ENCODE measurements around the gene WDR53.
"Not testable (repeated sequence)": the region's sequence is repeated elsewhere in the genome, so short reads cannot be mapped to it uniquely, and the experiment has no call there.

The WDR53 gene

DNA sequence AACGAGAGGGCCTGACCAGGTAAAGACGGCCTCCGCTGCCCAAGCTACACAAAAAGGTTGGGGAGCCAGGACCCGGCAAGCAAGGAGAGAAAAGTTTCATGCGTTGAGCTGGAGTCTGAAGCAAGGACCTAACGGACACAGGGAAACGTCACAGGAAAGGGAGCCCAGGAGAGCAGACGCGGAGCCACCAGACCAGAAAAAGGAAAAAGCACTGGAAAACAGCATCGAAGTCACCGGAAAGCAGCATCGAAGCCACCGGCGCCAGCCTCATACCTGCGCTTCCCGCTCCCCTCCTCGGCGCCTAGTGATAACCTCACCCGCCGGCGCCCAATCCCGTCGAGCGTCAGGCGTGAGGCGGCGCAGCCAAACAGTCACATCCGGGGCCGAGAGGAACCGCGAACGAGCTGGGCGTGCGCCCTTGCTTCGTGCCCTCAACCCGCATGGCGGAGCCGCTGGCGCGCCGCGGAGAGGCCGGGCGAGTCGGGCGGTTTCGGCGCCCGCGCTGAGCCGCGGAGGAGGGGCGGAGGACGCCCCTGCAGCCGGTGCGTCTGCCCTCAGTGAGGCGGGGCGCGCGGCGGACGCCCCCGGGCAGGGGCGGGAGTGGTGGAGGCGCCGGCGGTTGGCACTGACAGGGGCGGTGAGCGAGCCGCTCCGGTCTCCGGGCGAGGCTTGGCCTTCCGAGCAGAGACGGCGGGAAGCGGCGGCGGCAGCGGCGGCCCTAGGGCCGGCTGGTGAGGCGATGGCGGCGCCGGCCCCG lies at the start of gene WDR53, which contains the start of gene FBXO45:
Gene WDR53, minus strand, starts transcription at position 309 of the 757 bp plus-strand sequence. CDS start 7,079 bp downstream, outside the sequence.
Gene FBXO45, plus strand, starts transcription at position 415 of the 757 bp plus-strand sequence. Its CDS starts 325 bp downstream, at position 740.
- DNase-seq (ENCODE audit: low spot score in 2 of 2) (peak; percentile 92 to 96), ATAC-seq (peak; percentile 98)
- H3K4me3 Mint-ChIP-seq, result peak within 1 kb of the TSS; percentile 83
- H3K36me3 Mint-ChIP-seq, result peaks cover 51% of the 10 kb centered on the region
- peak within 1 kb of the TSS; percentile 91 for H3K27ac Mint-ChIP-seq
- no peaks in the 10 kb centered on the region for H3K9me3 Mint-ChIP-seq
- peaks cover 40% of the 10 kb centered on the region for H3K4me1 Mint-ChIP-seq

DNA sequence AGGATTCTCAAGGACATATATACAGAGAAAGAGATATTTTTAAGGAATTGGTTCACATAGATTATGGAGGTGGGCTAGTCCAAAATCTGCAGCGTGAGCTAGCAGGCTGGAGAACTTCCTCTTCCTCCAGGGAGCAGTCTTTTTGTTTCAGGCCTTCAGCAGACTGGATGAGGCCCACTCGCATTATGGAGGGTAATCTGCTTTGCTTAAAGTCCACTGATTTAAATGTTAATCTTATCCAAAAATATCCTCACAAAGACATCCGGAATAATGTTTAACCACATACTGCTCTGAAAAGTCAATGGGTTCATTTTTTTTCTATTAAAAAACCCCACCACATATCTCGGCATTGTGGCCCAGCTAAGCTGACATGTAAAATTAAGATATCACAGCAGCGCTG lies 48.9 kb upstream of the WDR53 start:
- no peak for DNase-seq (ENCODE audit: low spot score in 2 of 2)
- peaks cover 21% of the 10 kb centered on the region for H3K4me1 Mint-ChIP-seq
- no peak for ATAC-seq
- H3K27ac Mint-ChIP-seq, result no peak overlapping the region
- no peaks in the 10 kb centered on the region for H3K9me3 Mint-ChIP-seq
- H3K4me3 Mint-ChIP-seq, result no peak overlapping the region
- no peaks in the 10 kb centered on the region for H3K36me3 Mint-ChIP-seq

DNA sequence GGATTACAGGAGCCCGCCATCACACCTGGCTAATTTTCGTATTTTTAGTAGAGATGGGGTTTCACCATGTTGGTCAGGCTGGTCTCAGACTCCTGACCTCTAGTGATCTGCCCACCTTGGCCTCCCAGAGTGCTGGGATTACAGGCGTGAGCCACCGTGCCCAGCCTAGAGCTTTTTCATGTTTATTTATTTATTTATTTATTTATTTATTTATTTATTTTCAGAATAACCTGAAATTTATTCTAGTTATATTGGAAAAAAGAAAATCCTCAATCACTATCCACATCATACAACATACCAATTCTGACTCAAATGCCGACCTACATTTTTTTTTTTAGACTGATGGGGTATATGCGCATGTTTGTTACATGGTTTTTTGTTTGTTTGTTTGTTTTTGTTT lies 46.9 kb upstream of the WDR53 start:
- not testable (repeated sequence) for H3K4me3 Mint-ChIP-seq; H3K36me3 Mint-ChIP-seq; ATAC-seq; H3K9me3 Mint-ChIP-seq; DNase-seq (ENCODE audit: low spot score in 2 of 2); H3K27ac Mint-ChIP-seq
- H3K4me1 Mint-ChIP-seq, result peaks cover 20% of the 10 kb centered on the region

DNA sequence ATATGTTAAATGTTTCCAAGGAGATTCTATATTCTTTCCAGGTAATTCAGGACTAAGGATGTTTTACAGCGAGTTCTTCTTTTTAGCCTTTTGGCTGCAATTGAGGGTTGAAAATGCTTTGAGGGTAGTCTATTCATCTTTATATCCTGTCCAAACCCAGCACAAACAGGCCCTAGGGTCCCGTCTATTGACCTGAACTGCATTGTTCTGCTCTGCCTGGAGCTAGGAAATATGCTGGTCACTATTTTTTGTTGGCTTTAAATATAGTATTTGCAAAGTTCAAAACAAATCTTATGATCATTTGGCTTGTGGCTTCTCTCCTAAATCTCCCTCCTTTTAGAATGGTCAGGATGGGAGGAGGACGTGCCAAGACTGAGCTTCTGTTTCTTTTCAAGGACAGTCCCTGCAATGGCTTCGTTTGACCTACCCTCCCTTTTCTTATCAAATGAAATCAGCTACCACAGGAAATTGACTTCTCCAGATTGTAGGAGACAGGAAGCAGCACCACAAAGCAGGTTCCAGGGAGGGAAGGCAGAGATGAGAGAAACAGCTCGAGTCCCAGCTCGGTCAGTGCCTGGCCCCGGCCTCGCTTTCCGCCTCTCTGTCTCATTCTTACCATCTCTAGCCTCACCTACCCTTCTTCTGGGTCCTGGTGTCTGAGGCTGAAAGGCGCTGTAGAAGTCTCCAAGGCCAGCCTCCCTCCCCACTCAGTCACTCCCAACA lies 43.6 kb upstream of the WDR53 start:
- ATAC-seq (no peak), DNase-seq (ENCODE audit: low spot score in 2 of 2) (no peak)
- H3K4me3 Mint-ChIP-seq, result peak overlapping the region; percentile 6
- H3K9me3 Mint-ChIP-seq, result no peaks in the 10 kb centered on the region
- H3K27ac Mint-ChIP-seq, result peak overlapping the region; percentile 68
- H3K36me3 Mint-ChIP-seq, result no peaks in the 10 kb centered on the region
- H3K4me1 Mint-ChIP-seq, result peaks cover 28% of the 10 kb centered on the region

DNA sequence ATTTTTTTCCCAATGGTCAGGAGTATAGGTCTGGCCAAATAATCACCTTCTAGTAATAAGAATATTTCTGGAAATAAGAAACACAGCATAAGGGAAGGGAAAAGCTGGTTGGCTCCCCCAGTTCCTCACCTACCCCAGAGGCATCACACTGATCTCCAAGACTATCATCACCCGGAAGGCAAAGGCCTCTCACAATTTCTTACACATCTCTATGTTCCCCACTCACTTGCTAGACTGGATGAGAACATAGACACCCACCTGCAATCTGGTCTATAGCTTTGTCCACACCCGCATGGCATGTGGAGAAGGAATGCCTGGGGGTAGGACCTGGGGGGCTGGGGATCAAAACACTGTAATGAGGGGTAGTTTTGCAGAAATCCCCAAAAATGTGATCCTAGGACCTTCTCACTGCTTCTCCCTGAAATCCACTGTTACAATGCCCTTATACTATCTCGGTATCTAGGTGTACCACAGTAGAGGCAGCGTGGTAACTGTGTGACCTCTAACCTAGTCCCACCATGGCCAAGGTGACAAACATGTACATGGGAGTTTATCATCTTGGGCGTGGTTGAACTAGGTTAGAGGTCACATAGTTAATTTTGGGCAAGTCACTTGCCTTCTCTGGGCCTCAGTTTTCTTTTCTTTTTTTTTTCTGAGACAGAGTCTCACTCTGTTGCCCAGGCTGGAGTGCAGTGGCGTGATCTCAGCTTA lies 41.6 kb upstream of the WDR53 start:
- no peaks in the 10 kb centered on the region for H3K36me3 Mint-ChIP-seq
- no peaks in the 10 kb centered on the region for H3K9me3 Mint-ChIP-seq
- DNase-seq (ENCODE audit: low spot score in 2 of 2), result no peak
- peak overlapping the region; percentile 53 for H3K27ac Mint-ChIP-seq
- peaks cover 28% of the 10 kb centered on the region for H3K4me1 Mint-ChIP-seq
- peak overlapping the region; percentile 41 for H3K4me3 Mint-ChIP-seq
- peak; percentile 59 for ATAC-seq

DNA sequence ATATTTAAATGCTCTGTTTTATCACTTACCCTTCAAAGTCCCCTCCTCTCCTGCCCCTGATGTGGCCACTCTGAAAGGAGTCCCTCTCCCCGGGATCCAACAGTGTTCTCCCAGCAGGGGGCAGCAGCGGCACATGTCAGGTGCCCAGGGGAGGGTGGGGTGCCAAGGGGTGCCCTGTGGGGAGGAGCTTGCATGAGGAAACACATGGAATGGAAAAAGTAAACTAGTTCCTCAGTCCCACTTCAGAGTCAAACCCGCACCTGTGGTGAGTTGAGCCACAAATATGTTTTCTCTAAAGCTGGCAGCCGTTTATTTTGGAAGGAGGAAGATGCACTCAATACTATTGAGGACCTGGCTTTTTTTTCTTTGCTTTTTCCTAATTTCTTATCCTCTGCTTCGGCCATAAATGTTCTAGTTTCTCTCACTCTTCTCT lies 41.0 kb upstream of the WDR53 start:
- peak overlapping the region; percentile 41 for H3K4me3 Mint-ChIP-seq
- peak; percentile 98 for ATAC-seq
- H3K4me1 Mint-ChIP-seq, result peaks cover 28% of the 10 kb centered on the region
- H3K27ac Mint-ChIP-seq, result peak overlapping the region; percentile 53
- H3K36me3 Mint-ChIP-seq, result no peaks in the 10 kb centered on the region
- DNase-seq (ENCODE audit: low spot score in 2 of 2), result peak; percentile 95 to 96
- H3K9me3 Mint-ChIP-seq, result no peaks in the 10 kb centered on the region

DNA sequence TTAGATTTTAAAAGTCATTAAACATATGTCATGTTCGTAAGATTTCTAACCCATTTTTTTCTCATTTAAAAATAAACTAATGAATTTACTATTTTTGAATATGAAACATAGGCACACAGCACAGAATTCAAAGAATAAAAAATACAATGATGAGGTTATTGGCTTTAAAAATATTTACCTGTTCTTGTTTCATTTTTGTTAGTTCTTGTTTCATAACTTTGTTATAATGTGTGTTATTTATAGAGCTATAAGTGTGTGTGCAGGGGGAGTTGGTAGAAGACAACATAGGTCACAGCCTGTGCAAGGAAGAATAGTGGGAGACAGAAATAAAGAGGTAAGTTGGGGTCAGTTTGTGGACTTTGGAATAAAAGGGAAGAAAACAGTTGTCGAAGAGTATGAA lies 40.3 kb upstream of the WDR53 start:
- H3K36me3 Mint-ChIP-seq, result no peaks in the 10 kb centered on the region
- no peak overlapping the region for H3K4me3 Mint-ChIP-seq

DNA sequence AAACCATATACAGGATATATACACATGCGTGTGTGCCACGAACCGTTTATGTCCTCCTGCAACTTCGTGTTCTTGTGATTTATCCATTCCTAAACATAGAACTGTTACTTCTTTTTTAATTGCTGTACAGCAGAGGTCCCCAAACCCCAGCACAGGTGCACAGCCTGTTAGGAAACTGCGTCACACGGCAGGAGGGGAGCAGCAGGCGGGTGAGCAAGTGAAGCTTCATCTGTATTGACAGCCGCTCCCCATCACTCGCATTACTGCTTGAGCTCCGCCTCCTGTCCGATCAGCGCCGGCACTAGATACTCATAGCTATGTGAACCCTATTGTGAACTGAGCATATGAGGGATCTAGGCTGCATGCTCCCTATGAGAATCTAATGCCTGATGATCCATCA lies 36.2 kb upstream of the WDR53 start:
- H3K4me3 Mint-ChIP-seq, result no peak overlapping the region
- H3K9me3 Mint-ChIP-seq, result no peaks in the 10 kb centered on the region
- DNase-seq (ENCODE audit: low spot score in 2 of 2) (no peak), ATAC-seq (no peak)
- H3K27ac Mint-ChIP-seq, result no peak overlapping the region
- peaks cover 6% of the 10 kb centered on the region for H3K4me1 Mint-ChIP-seq
- no peaks in the 10 kb centered on the region for H3K36me3 Mint-ChIP-seq

More for the DNA sequence above, 40.3 kb upstream of the WDR53 start:
- ATAC-seq (no peak), DNase-seq (ENCODE audit: low spot score in 2 of 2) (no peak)
- H3K27ac Mint-ChIP-seq, result no peak overlapping the region
- H3K4me1 Mint-ChIP-seq, result peaks cover 28% of the 10 kb centered on the region
- no peaks in the 10 kb centered on the region for H3K9me3 Mint-ChIP-seq

DNA sequence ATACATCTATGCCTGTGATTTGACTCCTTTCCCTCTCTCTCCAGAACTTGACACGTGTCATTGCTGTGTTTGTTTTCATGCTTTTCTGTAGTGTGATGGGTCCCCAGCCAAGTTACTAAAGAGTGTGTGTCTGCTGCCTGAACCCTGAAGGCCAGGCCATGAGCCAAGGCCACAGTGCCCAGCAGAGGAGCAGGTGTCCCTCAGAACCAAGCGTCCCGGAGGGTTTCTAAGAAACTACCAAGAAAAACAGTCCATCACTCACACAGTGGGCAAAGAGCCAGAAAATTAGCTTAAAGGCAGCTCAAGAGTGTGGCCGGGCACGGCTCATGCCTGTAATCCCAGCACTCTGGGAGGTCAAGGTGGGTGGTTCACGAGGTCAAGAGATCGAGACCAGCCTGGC lies 35.3 kb upstream of the WDR53 start:
- H3K36me3 Mint-ChIP-seq, result no peaks in the 10 kb centered on the region
- ATAC-seq, result no peak

DNA sequence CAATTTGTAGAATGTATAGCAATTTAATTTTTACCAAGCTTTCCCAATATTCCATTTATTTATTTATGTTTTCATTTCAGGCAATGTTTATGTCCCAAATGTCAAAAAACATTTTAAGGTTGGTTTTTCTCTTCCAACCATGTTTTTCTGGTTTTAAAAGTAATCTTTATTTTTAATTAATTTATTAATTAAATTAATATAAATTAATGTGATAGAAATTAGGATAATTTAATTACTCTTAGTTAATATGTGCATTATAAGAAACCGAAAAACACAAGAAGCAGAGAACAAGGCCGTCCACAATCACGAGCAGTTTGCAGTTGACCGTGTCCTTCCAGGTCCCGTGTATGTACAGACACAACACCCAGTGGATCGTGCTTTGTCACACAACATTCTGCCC lies 34.3 kb upstream of the WDR53 start:
- no peak overlapping the region for H3K4me3 Mint-ChIP-seq
- no peaks in the 10 kb centered on the region for H3K9me3 Mint-ChIP-seq
- H3K36me3 Mint-ChIP-seq, result no peaks in the 10 kb centered on the region
- peaks cover 7% of the 10 kb centered on the region for H3K4me1 Mint-ChIP-seq
- no peak overlapping the region for H3K27ac Mint-ChIP-seq
- DNase-seq (ENCODE audit: low spot score in 2 of 2) (no peak), ATAC-seq (no peak)

More for the DNA sequence above, 35.3 kb upstream of the WDR53 start:
- Mint-ChIP-seq H3K9me3 (no peaks in the 10 kb centered on the region), H3K4me3 (no peak overlapping the region), H3K27ac (no peak overlapping the region), H3K4me1 (no peaks in the 10 kb centered on the region)
- no peak for DNase-seq (ENCODE audit: low spot score in 2 of 2)

DNA sequence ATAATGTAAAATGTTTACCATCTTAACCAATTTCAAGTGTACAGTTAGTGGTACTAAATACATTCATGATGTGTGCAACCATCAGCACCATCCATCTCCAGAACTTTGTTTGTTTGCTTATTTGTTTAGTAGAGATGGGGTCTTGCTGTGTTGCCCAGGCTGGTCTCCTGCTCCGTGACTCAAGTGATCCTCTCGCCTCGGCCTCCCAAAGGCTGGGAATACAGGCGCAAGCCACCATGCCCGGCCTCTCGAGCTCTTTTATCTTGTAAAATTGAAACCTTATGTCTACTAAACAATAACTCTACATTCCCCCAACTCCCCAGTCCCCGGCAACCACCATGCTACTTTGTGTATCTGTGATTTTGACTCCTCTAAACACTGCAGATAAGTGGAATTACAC lies 32.0 kb upstream of the WDR53 start:
- peaks cover 7% of the 10 kb centered on the region for H3K4me1 Mint-ChIP-seq
- no peak overlapping the region for H3K4me3 Mint-ChIP-seq
- ATAC-seq (no peak), DNase-seq (ENCODE audit: low spot score in 2 of 2) (no peak)
- H3K27ac Mint-ChIP-seq, result no peak overlapping the region
- H3K36me3 Mint-ChIP-seq, result no peaks in the 10 kb centered on the region
- no peaks in the 10 kb centered on the region for H3K9me3 Mint-ChIP-seq

DNA sequence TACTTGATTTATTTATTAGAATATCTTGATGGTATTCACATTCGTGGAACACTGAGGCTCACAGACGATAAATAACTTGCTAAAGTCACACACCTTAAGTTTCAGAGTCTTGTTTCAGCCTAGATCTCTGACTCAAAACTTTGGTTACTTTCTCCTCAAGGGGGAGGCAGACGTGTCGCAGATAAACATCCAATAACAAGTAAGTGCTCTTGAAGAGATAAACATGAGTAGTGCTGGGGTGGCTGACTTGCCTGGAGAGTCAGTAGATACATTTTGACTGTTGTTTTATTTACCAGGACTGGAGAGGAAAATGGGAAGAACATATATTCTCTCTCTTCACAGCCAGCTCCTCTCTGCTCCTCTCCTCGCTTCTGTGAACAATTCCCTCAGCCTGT lies 31.4 kb upstream of the WDR53 start:
- DNase-seq (ENCODE audit: low spot score in 2 of 2) (no peak), ATAC-seq (peak; percentile 37)
- Mint-ChIP-seq H3K9me3 (no peaks in the 10 kb centered on the region), H3K36me3 (no peaks in the 10 kb centered on the region), H3K4me3 (no peak overlapping the region), H3K27ac (no peak overlapping the region), H3K4me1 (peaks cover 7% of the 10 kb centered on the region)

DNA sequence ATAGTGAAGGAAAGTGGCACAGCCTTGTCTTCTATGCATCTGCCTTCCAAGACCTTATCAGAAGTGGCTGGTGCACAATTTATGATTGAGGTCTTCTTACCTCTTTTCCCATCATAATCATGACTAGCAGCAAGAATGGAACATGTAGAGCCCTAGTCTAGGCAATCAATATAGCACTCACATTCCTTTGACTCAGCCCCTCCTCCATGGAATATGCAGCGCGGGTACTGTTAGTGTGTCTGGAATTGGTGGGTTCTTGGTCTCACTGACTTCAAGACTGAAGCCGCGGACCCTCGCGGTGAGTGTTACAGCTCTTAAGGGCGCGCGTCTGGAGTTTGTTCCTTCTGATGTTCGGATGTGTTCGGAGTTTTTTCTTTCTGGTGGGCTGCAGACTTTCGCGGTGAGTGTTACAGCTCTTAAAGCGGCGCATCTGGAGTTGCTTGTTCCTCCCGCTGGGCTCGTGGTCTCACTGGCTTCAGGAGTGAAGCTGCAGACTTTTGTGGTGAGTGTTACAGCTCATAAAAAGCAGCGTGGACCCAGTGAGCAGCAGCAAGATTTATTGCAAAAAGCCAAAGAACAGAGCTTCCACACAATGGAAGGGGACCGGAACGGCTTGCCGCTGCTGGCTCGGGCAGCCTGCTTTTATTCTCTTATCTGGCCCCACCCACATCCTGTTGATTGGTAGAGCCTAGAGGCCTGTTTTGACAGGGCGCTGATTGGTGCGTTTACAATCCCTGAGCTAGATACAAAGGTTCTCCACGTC lies 29.8 kb upstream of the WDR53 start:
- H3K4me1 Mint-ChIP-seq; H3K36me3 Mint-ChIP-seq; DNase-seq (ENCODE audit: low spot score in 2 of 2); H3K9me3 Mint-ChIP-seq; ATAC-seq: not testable (repeated sequence)
- H3K4me3 Mint-ChIP-seq, result peak overlapping the region; percentile 71
- H3K27ac Mint-ChIP-seq, result peak overlapping the region; percentile 8

DNA sequence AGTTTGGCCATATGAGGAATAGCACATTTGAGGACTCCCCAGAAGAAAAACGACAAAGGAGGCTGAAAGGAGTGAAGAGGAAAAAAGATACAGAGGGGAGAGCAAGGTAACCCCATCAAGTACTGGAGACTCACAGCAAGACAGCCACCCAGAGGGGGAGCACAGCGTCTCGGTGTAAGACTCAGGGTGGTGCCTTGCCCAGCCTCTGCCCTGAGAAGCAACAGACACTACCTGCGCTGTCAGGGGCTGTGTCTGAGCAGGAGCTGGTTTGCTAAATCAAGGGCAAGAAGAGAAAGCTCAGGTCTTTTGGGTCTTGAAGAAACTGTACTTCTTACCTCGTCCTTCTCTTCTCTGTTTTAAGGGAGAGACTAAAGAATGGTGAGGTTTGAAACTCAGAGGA lies 28.0 kb upstream of the WDR53 start:
- no peaks in the 10 kb centered on the region for H3K36me3 Mint-ChIP-seq
- no peak for ATAC-seq
- no peaks in the 10 kb centered on the region for H3K9me3 Mint-ChIP-seq
- H3K4me1 Mint-ChIP-seq, result peaks cover 7% of the 10 kb centered on the region
- no peak overlapping the region for H3K27ac Mint-ChIP-seq
- DNase-seq (ENCODE audit: low spot score in 2 of 2), result no peak
- no peak overlapping the region for H3K4me3 Mint-ChIP-seq

DNA sequence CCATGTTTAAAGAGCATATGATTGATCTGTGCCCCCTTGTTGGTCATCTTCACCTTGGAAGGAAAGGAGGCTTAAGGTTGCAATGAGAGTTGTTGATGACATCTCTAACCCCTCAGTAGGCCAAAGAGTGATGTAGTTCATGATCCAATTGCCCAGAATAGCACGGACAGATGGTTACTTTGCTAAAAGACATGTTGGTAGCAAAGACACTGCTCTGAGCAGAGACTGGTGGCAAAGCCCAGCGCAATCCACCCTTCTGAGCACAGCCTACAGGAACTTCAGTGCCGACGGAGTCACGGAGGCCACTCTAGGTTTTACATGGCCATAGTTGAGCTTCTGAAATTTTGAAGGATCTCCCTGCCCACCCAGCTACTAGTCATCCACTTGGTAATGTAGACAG lies 21.9 kb upstream of the WDR53 start:
- DNase-seq (ENCODE audit: low spot score in 2 of 2), result no peak
- H3K36me3 Mint-ChIP-seq, result peaks cover 22% of the 10 kb centered on the region
- H3K4me1 Mint-ChIP-seq, result no peaks in the 10 kb centered on the region
- no peaks in the 10 kb centered on the region for H3K9me3 Mint-ChIP-seq
- ATAC-seq, result no peak
- H3K4me3 Mint-ChIP-seq, result no peak overlapping the region
- H3K27ac Mint-ChIP-seq, result no peak overlapping the region

All from stimulated activated effector memory CD8-positive, alpha-beta T cell treated with anti-CD3 and anti-CD28 coated beads, Interleukin-12 subunit alpha, Interleukin-12 subunit beta, amount 100 ng/mL, for 72 hours (primary cell).